Measurements from ENCODE around the gene ANKZF1. TPM values are rescaled to one million over a fixed set of nuclear protein-coding genes. Genes with fewer than 3 reads are reported as not detected.
A peak's percentile ranks its signal among the peaks of the same experiment; 100 is the strongest.
"Not testable (repeated sequence)": the region's sequence is repeated elsewhere in the genome, so short reads cannot be mapped to it uniquely, and the experiment has no call there.

Gene ANKZF1
- total RNA-seq, 2 donors from 2014 or later = 92.5 to 93.5 TPM

DNA sequence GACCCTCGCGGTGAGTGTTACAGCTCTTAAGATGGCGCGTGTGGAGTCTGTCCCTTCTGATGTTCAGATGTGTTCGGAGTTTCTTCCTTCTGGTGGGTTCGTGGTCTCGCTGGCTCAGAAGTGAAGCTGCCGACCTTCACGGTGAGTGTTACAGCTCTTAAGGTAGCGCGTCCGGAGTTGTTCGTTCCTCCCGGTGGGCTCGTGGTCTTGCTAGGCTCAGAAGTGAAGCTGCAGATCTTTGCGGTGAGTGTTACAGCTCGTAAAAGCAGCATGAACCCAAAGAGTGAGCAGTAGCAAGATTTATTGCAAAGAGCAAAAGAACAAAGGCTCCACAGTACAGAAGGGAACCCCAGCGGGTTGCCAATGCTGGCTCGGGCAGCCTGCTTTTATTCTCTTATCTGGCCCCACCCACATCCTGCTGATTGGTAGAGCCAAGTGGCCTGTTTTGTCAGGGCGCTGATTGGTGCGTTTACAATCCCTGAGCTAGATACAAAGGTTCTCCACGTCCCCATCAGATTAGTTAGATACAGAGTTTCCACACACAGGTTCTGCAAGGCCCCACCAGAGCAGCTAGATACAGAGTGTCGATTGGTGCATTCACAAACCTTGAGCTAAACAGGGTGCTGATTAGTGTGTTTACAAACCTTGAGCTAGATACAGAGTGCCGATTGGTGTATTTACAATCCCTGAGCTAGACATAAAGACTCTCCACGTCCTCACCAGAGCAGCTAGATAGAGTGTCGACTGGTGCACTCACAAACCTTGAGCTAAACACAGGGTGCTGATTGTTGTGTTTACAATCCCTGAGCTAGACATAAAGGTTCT, 28.9 kb upstream of the ANKZF1 start:
- Mint-ChIP-seq H3K27me3 (peaks cover 21% of the 10 kb centered on the region), H3K4me3 (peak overlapping the region; percentile 65)
- not testable (repeated sequence) for ATAC-seq; H3K27ac Mint-ChIP-seq; H3K36me3 Mint-ChIP-seq (ENCODE audit: low read depth); H3K4me1 Mint-ChIP-seq; H3K9me3 ChIP-seq (ENCODE audit: control insufficient read depth, low read length, poor library complexity, severe bottlenecking); DNase-seq

DNA sequence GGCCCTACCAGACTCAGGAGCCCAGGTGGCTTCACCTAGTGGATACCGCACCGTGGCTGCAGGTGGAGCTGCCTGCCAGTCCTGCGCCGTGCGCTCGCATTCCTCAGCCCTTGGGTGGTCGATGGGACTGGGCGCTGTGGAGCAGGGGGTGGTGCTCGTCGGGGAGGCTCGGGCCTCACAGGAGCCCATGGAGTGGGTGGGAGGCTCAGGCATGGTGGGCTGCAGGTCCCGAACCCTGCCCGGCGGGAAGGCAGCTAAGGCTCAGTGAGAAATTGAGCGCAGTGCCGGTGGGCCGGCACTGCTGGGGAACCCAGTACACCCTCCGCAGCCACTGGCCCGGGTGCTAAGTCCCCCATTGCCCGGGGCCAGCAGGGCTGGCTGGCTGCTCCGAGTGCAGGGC, 28.3 kb upstream of the ANKZF1 start:
- not testable (repeated sequence) for ATAC-seq; H3K27ac Mint-ChIP-seq; H3K4me1 Mint-ChIP-seq; H3K9me3 ChIP-seq (ENCODE audit: control insufficient read depth, low read length, poor library complexity, severe bottlenecking); DNase-seq; H3K4me3 Mint-ChIP-seq; H3K36me3 Mint-ChIP-seq (ENCODE audit: low read depth)
- peaks cover 21% of the 10 kb centered on the region for H3K27me3 Mint-ChIP-seq

DNA sequence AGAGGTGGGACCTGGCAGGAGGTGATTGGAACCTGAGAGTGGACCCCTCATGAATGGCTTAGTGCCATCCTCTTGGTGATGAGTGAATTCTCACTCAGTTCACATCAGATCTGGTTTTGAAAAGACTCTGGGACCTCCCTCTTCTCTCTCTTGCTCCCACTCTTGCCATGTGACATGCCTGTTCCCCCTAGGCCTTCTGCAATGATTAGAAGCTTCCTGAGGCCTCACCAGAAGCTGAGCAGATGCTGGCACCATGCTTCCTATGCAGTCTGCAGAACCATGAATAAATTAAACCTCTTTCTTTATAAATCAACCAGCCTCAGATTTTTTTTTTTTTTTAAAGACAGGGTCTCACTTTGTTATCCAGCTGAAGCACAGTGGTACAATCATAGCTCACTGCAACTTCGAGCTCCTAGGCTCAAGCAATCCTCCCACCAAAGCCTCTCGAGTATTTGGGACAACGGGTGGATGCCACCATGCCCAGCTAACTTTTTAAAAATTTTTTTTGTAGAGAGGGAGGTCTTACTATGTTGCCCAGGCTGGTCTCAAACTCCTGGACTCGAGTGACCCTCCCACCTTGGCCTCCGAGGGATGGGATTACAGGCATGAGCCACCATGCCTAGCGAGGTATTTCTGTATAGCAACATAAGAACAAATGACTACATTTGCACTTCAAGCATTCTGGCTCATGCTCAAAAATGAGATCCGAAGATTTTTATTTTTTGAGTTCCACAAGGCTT, 25.0 kb upstream of the ANKZF1 start:
- Mint-ChIP-seq H3K4me3 (no peak overlapping the region), H3K36me3 (ENCODE audit: low read depth) (no peaks in the 10 kb centered on the region), H3K27ac (no peak overlapping the region), H3K27me3 (peaks cover 10% of the 10 kb centered on the region), H3K4me1 (peaks cover 18% of the 10 kb centered on the region)
- H3K9me3 ChIP-seq (ENCODE audit: control insufficient read depth, low read length, poor library complexity, severe bottlenecking) = no peaks in the 10 kb centered on the region
- ATAC-seq = no peak
- no peak for DNase-seq

DNA sequence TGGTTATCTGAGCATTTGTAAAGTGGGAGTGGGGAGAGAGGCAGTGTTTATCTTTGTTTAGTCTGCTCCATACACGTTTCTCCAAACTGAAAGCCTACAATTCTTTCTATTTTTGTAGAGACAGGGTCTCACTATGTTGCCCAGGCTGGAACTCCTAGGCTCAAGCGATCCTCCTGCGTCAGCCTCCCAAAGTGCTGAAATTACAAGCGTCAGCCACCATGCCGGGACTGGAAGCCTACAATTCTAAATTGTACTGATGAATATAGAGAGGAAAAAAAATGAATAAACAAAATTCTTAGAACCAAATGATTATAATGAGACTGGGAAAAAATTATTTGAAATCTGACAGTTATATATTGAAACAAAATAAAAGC, 24.5 kb upstream of the ANKZF1 start:
- Mint-ChIP-seq H3K27ac (no peak overlapping the region), H3K4me3 (no peak overlapping the region), H3K4me1 (peaks cover 18% of the 10 kb centered on the region), H3K36me3 (ENCODE audit: low read depth) (no peaks in the 10 kb centered on the region), H3K27me3 (peaks cover 8% of the 10 kb centered on the region)
- DNase-seq (no peak), ATAC-seq (no peak)
- H3K9me3 ChIP-seq (ENCODE audit: control insufficient read depth, low read length, poor library complexity, severe bottlenecking) = no peaks in the 10 kb centered on the region

DNA sequence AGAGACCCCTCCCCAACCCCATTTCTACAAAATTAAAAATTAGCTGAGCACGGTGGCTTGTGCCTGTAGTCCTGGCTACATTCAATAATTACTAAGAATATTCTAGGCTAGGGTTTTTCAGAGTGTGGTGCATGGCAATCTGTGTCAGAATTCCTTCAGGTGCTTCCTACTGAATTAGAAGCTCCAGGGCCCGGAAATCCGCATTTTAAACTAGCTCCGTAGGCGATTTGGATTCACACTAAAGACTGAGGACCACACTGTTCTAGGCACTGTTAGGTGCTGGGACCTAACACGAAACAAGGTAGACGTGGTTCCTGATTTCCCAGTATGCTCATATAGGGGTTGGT, 23.7 kb upstream of the ANKZF1 start:
- no peak for ATAC-seq
- Mint-ChIP-seq H3K27me3 (peaks cover 1% of the 10 kb centered on the region), H3K4me1 (peaks cover 16% of the 10 kb centered on the region), H3K27ac (peak overlapping the region; percentile 91), H3K36me3 (ENCODE audit: low read depth) (no peaks in the 10 kb centered on the region), H3K4me3 (peak overlapping the region; percentile 91)
- no peaks in the 10 kb centered on the region for H3K9me3 ChIP-seq (ENCODE audit: control insufficient read depth, low read length, poor library complexity, severe bottlenecking)
- no peak for DNase-seq

DNA sequence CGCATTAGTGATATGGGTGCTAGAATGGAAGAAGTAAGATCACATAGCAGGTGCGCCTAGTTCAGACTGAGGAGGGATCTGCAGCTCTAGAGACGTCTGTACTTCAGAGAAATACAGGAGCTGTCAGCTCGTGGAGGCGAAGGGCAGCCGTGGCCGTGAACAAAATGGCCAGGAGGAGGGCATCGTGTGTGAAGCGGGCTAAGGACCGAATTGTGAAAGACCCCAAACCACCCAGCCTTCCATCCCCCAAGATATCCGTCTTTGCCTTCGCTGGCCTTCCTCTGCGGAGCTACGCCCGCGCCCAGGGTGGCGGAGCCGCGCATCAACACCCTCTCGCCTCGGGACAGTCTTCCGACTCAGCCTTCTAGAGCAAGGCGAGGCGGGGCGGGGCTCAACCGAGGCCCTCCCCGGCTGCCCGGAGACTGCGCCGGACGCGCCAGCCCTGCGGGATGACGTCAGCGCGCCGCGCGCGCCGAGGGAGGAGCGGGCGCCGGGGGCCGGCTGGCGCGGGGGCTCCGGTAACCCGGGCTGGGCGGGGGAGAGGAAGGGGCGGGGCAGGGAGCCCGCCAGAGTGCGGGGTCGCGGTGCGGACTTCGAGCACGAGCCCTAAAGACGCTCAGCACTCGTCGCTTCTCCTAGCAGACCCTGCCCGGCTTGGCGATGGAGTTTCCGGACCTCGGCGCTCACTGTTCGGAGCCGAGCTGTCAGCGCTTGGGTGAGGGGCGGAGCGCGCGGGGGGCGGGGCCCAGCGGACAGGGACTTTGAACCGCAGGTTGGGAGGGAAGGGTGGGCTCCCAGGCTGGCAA, 23.1 kb upstream of the ANKZF1 start, which contains the start of gene ZFAND2B:
ZFAND2B (plus strand) TSS at position 455 of the 806 bp plus-strand sequence; CDS start at position 661, 206 bp downstream.
- Mint-ChIP-seq H3K27ac (peak within 1 kb of the TSS; percentile 94), H3K36me3 (ENCODE audit: low read depth) (no peaks in the 10 kb centered on the region), H3K4me1 (peaks cover 20% of the 10 kb centered on the region), H3K27me3 (no peaks in the 10 kb centered on the region), H3K4me3 (peak within 1 kb of the TSS; percentile 91)
- ATAC-seq (peak; percentile 95), DNase-seq (peak; percentile 95 to 98 (median 95))
- H3K9me3 ChIP-seq (ENCODE audit: control insufficient read depth, low read length, poor library complexity, severe bottlenecking) = no peaks in the 10 kb centered on the region

DNA sequence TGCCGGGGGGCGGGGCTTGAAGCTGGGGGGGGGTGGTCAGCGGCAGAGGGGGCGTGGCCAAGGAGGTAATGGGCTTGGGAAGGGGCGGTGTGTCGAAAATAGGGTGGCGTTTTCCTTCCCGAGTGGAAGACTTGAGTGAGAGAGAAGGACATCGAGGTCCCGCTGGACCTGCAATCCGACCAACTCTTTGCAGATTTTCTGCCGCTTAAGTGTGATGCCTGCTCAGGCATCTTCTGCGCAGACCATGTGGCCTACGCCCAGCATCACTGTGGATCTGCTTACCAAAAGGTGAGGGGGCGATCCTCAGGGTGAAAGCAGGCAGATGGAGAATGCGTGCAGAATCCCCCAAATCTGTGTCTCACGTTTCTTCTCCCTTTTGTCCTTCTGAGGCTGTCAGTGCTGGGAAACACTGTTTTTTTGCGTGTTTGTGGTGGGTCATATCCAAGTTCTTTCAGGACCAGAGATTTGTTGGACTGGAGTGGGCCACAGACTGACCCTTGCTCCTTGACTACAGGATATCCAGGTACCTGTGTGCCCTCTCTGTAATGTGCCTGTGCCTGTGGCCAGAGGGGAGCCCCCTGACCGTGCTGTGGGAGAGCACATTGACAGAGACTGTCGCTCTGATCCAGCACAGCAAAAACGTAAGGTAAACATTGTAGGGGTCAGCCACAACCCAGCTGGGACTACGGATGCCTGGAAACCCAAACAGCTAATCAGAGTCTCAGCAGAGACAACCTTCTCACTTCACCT, 22.3 kb upstream of the ANKZF1 start:
- H3K9me3 ChIP-seq (ENCODE audit: control insufficient read depth, low read length, poor library complexity, severe bottlenecking) = no peaks in the 10 kb centered on the region
- DNase-seq (no peak), ATAC-seq (no peak)
- H3K27me3 Mint-ChIP-seq = no peaks in the 10 kb centered on the region
- peaks cover 20% of the 10 kb centered on the region for H3K4me1 Mint-ChIP-seq
- no peaks in the 10 kb centered on the region for H3K36me3 Mint-ChIP-seq (ENCODE audit: low read depth)
- peak overlapping the region; percentile 94 for H3K27ac Mint-ChIP-seq
- peak overlapping the region; percentile 91 for H3K4me3 Mint-ChIP-seq

DNA sequence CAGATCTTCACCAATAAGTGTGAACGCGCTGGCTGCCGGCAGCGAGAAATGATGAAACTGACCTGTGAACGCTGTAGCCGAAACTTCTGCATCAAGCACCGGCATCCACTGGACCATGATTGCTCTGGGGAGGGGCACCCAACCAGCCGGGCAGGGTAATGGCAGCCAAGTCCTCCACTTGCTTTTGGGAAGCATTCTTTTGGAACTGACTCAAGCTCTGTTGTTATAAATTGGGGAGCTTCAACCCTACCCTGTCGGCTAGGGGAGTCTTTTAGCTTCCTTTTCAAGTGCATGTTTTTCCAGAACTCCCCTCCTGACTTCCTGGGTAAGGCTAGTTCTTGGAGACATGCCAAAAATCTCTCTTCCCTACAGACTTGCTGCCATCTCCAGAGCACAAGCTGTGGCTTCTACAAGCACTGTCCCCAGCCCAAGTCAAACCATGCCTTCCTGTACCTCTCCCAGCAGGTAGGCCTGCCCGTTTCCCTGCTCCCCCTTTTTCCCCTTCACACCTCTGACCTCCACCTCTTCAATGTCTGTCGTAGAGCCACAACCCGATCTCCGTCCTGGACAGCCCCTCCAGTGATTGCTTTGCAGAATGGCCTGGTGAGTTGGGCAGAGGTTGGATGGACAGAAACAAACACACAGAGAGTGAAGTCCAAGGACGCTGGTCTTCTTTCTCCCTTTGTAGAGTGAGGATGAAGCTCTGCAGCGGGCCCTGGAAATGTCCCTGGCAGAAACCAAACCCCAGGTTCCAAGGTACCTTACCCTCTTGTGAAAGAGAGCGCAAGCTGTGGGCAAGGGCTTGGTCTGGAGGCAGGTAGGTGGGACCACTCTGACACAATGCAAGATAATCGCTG, 21.5 kb upstream of the ANKZF1 start:
- ATAC-seq (no peak), DNase-seq (no peak)
- H3K9me3 ChIP-seq (ENCODE audit: control insufficient read depth, low read length, poor library complexity, severe bottlenecking) = no peaks in the 10 kb centered on the region
- Mint-ChIP-seq H3K27ac (peak overlapping the region; percentile 94), H3K4me1 (peaks cover 20% of the 10 kb centered on the region), H3K27me3 (no peaks in the 10 kb centered on the region), H3K4me3 (peak overlapping the region; percentile 91), H3K36me3 (ENCODE audit: low read depth) (no peaks in the 10 kb centered on the region)

DNA sequence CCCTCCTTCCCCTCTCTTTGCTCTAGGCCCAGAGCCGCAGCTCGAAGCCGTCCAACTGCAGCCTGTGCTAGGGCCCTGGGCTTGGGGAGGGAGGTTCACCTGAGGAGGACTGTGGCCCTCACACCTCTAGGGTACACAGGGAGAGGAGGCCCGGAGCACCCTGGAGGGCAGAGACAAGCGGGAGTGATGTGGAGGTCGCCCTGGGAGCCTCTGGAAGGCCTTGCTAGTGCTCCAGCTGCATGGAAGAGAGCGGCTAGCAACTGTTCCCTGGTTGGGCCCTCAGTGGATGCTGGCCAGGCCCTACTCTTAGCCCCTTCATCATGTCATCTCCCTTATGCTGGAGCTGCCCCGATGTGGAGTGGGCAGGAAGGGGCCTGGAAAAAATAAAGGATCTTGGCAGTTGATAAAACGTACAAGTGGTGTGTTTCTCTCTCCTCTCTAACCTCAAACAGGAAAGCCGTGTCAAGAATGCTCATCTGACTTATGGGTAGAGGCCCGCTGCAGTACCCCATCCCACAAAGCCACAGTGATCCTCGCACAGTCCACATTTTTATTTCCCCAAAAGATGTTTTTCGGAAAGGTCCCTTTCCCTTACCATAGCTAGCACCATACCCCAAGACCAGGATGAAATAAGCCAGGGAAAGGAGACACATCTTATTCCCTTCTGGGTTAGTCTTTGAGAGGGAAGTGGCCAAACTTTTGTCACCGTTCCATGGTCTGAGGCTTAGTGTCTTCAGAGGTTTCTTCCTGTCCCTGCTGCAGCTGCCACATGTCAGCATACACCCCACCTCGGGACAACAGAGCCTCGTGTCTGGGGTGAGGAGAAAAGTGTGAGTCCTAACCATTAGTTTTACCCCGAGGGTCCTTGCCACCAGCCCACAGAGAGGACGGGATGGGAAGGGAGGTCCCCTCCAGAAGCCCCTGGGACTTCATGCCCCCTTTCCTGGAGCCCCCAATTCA, 20.1 kb upstream of the ANKZF1 start:
- Mint-ChIP-seq H3K27me3 (no peaks in the 10 kb centered on the region), H3K27ac (peak overlapping the region; percentile 94), H3K4me3 (peak overlapping the region; percentile 21), H3K36me3 (ENCODE audit: low read depth) (no peaks in the 10 kb centered on the region), H3K4me1 (peaks cover 20% of the 10 kb centered on the region)
- no peaks in the 10 kb centered on the region for H3K9me3 ChIP-seq (ENCODE audit: control insufficient read depth, low read length, poor library complexity, severe bottlenecking)
- ATAC-seq (no peak), DNase-seq (no peak)

DNA sequence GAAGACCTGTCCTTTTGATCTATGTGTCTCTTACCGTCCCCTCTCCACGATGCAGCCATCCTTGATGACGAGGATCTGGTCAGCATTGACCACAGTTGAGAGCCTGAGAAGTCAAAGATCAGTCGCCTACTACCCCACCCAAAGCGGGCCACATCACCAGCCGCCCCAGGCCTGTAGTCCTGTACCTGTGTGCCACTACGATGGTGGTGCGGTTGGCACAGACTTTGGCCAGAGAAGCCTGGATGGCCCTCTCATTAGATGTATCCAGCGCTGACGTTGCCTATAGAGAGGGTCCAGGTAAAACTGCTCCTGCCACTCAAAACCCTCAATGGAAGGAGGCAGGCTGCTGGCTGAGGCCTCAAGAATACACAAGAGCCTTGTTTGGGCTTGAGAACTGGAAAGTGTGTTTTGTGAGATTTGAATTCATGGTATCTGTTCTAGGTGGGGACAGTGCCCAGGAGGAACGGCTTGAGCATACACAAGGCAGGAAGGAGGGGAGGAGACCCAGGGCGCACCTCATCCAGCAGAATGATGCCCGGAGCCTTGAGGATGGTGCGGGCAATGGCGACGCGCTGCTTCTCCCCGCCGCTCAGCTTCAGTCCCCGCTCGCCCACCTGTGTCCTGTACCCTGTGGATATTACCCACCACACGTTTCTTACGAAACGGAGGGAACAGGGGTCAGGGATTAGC, 19.3 kb upstream of the ANKZF1 start:
- no peaks in the 10 kb centered on the region for H3K9me3 ChIP-seq (ENCODE audit: control insufficient read depth, low read length, poor library complexity, severe bottlenecking)
- DNase-seq (no peak), ATAC-seq (no peak)
- H3K27me3 Mint-ChIP-seq = no peaks in the 10 kb centered on the region
- peaks cover 20% of the 10 kb centered on the region for H3K4me1 Mint-ChIP-seq
- no peak overlapping the region for H3K4me3 Mint-ChIP-seq
- peak overlapping the region; percentile 94 for H3K27ac Mint-ChIP-seq
- H3K36me3 Mint-ChIP-seq (ENCODE audit: low read depth) = no peaks in the 10 kb centered on the region

DNA sequence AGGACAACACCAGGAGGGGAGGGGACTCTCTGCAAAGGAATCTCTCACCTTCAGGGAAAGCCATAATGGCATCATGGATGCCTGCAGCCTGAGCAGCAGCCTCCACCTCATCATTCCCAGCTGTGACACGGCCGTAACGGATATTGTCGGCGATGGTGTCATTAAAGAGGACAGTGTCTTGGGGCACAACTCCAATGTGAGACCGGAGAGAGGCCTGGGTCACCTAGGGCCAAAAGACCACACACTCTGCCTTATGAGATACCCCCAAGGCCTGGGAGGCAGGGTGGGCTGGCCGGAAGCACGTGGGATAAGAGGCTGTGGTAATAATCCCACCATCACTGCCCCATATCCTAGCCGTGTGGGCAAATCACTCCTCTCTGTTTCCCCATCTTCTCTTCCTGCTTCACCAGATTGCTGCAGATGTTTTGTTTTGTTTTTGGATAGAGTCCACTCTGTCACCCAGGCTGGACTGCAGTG, 18.7 kb upstream of the ANKZF1 start:
- Mint-ChIP-seq H3K27me3 (no peaks in the 10 kb centered on the region), H3K4me1 (peaks cover 20% of the 10 kb centered on the region), H3K36me3 (ENCODE audit: low read depth) (no peaks in the 10 kb centered on the region), H3K27ac (peak overlapping the region; percentile 94), H3K4me3 (peak overlapping the region; percentile 63)
- no peak for ATAC-seq
- no peaks in the 10 kb centered on the region for H3K9me3 ChIP-seq (ENCODE audit: control insufficient read depth, low read length, poor library complexity, severe bottlenecking)
- DNase-seq = no peak
